ENCODE data around the gene CCDC127. TPM values are rescaled to one million over a fixed set of nuclear protein-coding genes. Genes with fewer than 3 reads are reported as not detected.

CCDC127 gene
- polyA plus RNA-seq, 2 donors, result 1.4 to 1.7 TPM

GRCh38 chr5:155651-156410 lies 62.1 kb downstream of the CCDC127 start:
- Histone ChIP-seq H3K9me3 (ENCODE audit: control insufficient read depth in 2 of 2, insufficient read depth in 1 of 2, low read depth in 1 of 2, low read length in 1 of 2) (no peaks in the 10 kb centered on the region), H3K4me1 (ENCODE audit: control insufficient read depth in 2 of 2, insufficient read depth in 2 of 2, low read length in 1 of 2) (no peaks in the 10 kb centered on the region), H3K27ac (ENCODE audit: low read depth in 2 of 2, low read length in 1 of 2) (no peak overlapping the region), H3K27me3 (ENCODE audit: control insufficient read depth in 1 of 2, insufficient read depth in 2 of 2, low read length in 2 of 2) (no peaks in the 10 kb centered on the region), H3K4me3 (ENCODE audit: low read depth in 1 of 2, low read length in 2 of 2) (no peak overlapping the region), H3K36me3 (ENCODE audit: control insufficient read depth in 2 of 2, insufficient read depth in 2 of 2, low read length in 1 of 2) (no peaks in the 10 kb centered on the region)
- WGBS, 2 donors, result 90 to 91% methylated on average over 23 of the region's 23 CpGs

GRCh38 chr5:154826-155225 lies 63.1 kb downstream of the CCDC127 start:
- no peaks in the 10 kb centered on the region for H3K4me1 ChIP-seq (ENCODE audit: control insufficient read depth in 2 of 2, insufficient read depth in 2 of 2, low read length in 1 of 2)
- no peaks in the 10 kb centered on the region for H3K27me3 ChIP-seq (ENCODE audit: control insufficient read depth in 1 of 2, insufficient read depth in 2 of 2, low read length in 2 of 2)
- no peak overlapping the region for H3K27ac ChIP-seq (ENCODE audit: low read depth in 2 of 2, low read length in 1 of 2)
- H3K4me3 ChIP-seq (ENCODE audit: low read depth in 1 of 2, low read length in 2 of 2), result no peak overlapping the region
- no peaks in the 10 kb centered on the region for H3K36me3 ChIP-seq (ENCODE audit: control insufficient read depth in 2 of 2, insufficient read depth in 2 of 2, low read length in 1 of 2)
- WGBS, 2 donors, result 89 to 93% methylated on average over 18 of the region's 18 CpGs
- no peaks in the 10 kb centered on the region for H3K9me3 ChIP-seq (ENCODE audit: control insufficient read depth in 2 of 2, insufficient read depth in 1 of 2, low read depth in 1 of 2, low read length in 1 of 2)

- Histone ChIP-seq H3K27ac (ENCODE audit: low read depth in 2 of 2, low read length in 1 of 2) (no peak overlapping the region), H3K9me3 (ENCODE audit: control insufficient read depth in 2 of 2, insufficient read depth in 1 of 2, low read depth in 1 of 2, low read length in 1 of 2) (no peaks in the 10 kb centered on the region), H3K4me3 (ENCODE audit: low read depth in 1 of 2, low read length in 2 of 2) (no peak overlapping the region), H3K36me3 (ENCODE audit: control insufficient read depth in 2 of 2, insufficient read depth in 2 of 2, low read length in 1 of 2) (no peaks in the 10 kb centered on the region), H3K4me1 (ENCODE audit: control insufficient read depth in 2 of 2, insufficient read depth in 2 of 2, low read length in 1 of 2) (no peaks in the 10 kb centered on the region), H3K27me3 (ENCODE audit: control insufficient read depth in 1 of 2, insufficient read depth in 2 of 2, low read length in 2 of 2) (no peaks in the 10 kb centered on the region)
- 64 to 66% methylated on average over 10 of the region's 10 CpGs for WGBS, 2 donors
These were observed 63.7 kb downstream of the CCDC127 start for GRCh38 chr5:154236-154635.

GRCh38 chr5:153256-153655 lies 64.7 kb downstream of the CCDC127 start:
- no peaks in the 10 kb centered on the region for H3K36me3 ChIP-seq (ENCODE audit: control insufficient read depth in 2 of 2, insufficient read depth in 2 of 2, low read length in 1 of 2)
- 76 to 85% methylated on average over 8 of the region's 8 CpGs for WGBS, 2 donors
- no peak overlapping the region for H3K27ac ChIP-seq (ENCODE audit: low read depth in 2 of 2, low read length in 1 of 2)
- H3K4me1 ChIP-seq (ENCODE audit: control insufficient read depth in 2 of 2, insufficient read depth in 2 of 2, low read length in 1 of 2), result no peaks in the 10 kb centered on the region
- no peak overlapping the region for H3K4me3 ChIP-seq (ENCODE audit: low read depth in 1 of 2, low read length in 2 of 2)
- no peaks in the 10 kb centered on the region for H3K27me3 ChIP-seq (ENCODE audit: control insufficient read depth in 1 of 2, insufficient read depth in 2 of 2, low read length in 2 of 2)
- no peaks in the 10 kb centered on the region for H3K9me3 ChIP-seq (ENCODE audit: control insufficient read depth in 2 of 2, insufficient read depth in 1 of 2, low read depth in 1 of 2, low read length in 1 of 2)

- WGBS, 2 donors, result 87 to 96% methylated on average over 6 of the region's 6 CpGs
- Histone ChIP-seq H3K27me3 (ENCODE audit: control insufficient read depth in 1 of 2, insufficient read depth in 2 of 2, low read length in 2 of 2) (no peaks in the 10 kb centered on the region), H3K27ac (ENCODE audit: low read depth in 2 of 2, low read length in 1 of 2) (no peak overlapping the region), H3K9me3 (ENCODE audit: control insufficient read depth in 2 of 2, insufficient read depth in 1 of 2, low read depth in 1 of 2, low read length in 1 of 2) (peaks cover 1 to 3% of the 10 kb centered on the region in 2 donors), H3K36me3 (ENCODE audit: control insufficient read depth in 2 of 2, insufficient read depth in 2 of 2, low read length in 1 of 2) (no peaks in the 10 kb centered on the region), H3K4me1 (ENCODE audit: control insufficient read depth in 2 of 2, insufficient read depth in 2 of 2, low read length in 1 of 2) (no peaks in the 10 kb centered on the region), H3K4me3 (ENCODE audit: low read depth in 1 of 2, low read length in 2 of 2) (no peak overlapping the region)
These were observed 65.9 kb downstream of the CCDC127 start for GRCh38 chr5:152077-152476.

GRCh38 chr5:150746-151145 lies 67.2 kb downstream of the CCDC127 start:
- 84 to 86% methylated on average over 4 of the region's 4 CpGs for WGBS, 2 donors
- no peaks in the 10 kb centered on the region for H3K4me1 ChIP-seq (ENCODE audit: control insufficient read depth in 2 of 2, insufficient read depth in 2 of 2, low read length in 1 of 2)

GRCh38 chr5:149745-150485 lies 68.0 kb downstream of the CCDC127 start:
- Histone ChIP-seq H3K27me3 (ENCODE audit: control insufficient read depth in 1 of 2, insufficient read depth in 2 of 2, low read length in 2 of 2) (no peaks in the 10 kb centered on the region), H3K9me3 (ENCODE audit: control insufficient read depth in 2 of 2, insufficient read depth in 1 of 2, low read depth in 1 of 2, low read length in 1 of 2) (peaks cover 11 to 12% of the 10 kb centered on the region in 2 donors), H3K27ac (ENCODE audit: low read depth in 2 of 2, low read length in 1 of 2) (no peak overlapping the region), H3K36me3 (ENCODE audit: control insufficient read depth in 2 of 2, insufficient read depth in 2 of 2, low read length in 1 of 2) (no peaks in the 10 kb centered on the region), H3K4me1 (ENCODE audit: control insufficient read depth in 2 of 2, insufficient read depth in 2 of 2, low read length in 1 of 2) (no peaks in the 10 kb centered on the region), H3K4me3 (ENCODE audit: low read depth in 1 of 2, low read length in 2 of 2) (no peak overlapping the region)
- WGBS, 2 donors, result 52 to 63% methylated on average over 6 of the region's 6 CpGs

More at GRCh38 chr5:150746-151145, 67.2 kb downstream of the CCDC127 start:
- H3K36me3 ChIP-seq (ENCODE audit: control insufficient read depth in 2 of 2, insufficient read depth in 2 of 2, low read length in 1 of 2), result no peaks in the 10 kb centered on the region
- H3K4me3 ChIP-seq (ENCODE audit: low read depth in 1 of 2, low read length in 2 of 2), result no peak overlapping the region
- H3K27ac ChIP-seq (ENCODE audit: low read depth in 2 of 2, low read length in 1 of 2), result no peak overlapping the region
- no peaks in the 10 kb centered on the region for H3K27me3 ChIP-seq (ENCODE audit: control insufficient read depth in 1 of 2, insufficient read depth in 2 of 2, low read length in 2 of 2)
- peaks cover 11 to 12% of the 10 kb centered on the region in 2 donors for H3K9me3 ChIP-seq (ENCODE audit: control insufficient read depth in 2 of 2, insufficient read depth in 1 of 2, low read depth in 1 of 2, low read length in 1 of 2)

GRCh38 chr5:147751-148150 lies 70.2 kb downstream of the CCDC127 start:
- H3K27me3 ChIP-seq (ENCODE audit: control insufficient read depth in 1 of 2, insufficient read depth in 2 of 2, low read length in 2 of 2), result no peaks in the 10 kb centered on the region
- peaks cover 11 to 12% of the 10 kb centered on the region in 2 donors for H3K9me3 ChIP-seq (ENCODE audit: control insufficient read depth in 2 of 2, insufficient read depth in 1 of 2, low read depth in 1 of 2, low read length in 1 of 2)
- H3K4me3 ChIP-seq (ENCODE audit: low read depth in 1 of 2, low read length in 2 of 2), result no peak overlapping the region
- no peaks in the 10 kb centered on the region for H3K4me1 ChIP-seq (ENCODE audit: control insufficient read depth in 2 of 2, insufficient read depth in 2 of 2, low read length in 1 of 2)
- 96 to 97% methylated on average over 1 of the region's 1 CpG for whole genome bisulfite sequencing, 2 donors
- H3K36me3 ChIP-seq (ENCODE audit: control insufficient read depth in 2 of 2, insufficient read depth in 2 of 2, low read length in 1 of 2), result no peaks in the 10 kb centered on the region
- H3K27ac ChIP-seq (ENCODE audit: low read depth in 2 of 2, low read length in 1 of 2), result no peak overlapping the region

Data from esophagus (tissue), 2 donors.